ENCODE measurements around the gene KCNQ1.

GRCh38 chr11:2724653-2725367 is 280.0 kb downstream of the KCNQ1 start:
- TF ChIP-seq, protein P1, sequence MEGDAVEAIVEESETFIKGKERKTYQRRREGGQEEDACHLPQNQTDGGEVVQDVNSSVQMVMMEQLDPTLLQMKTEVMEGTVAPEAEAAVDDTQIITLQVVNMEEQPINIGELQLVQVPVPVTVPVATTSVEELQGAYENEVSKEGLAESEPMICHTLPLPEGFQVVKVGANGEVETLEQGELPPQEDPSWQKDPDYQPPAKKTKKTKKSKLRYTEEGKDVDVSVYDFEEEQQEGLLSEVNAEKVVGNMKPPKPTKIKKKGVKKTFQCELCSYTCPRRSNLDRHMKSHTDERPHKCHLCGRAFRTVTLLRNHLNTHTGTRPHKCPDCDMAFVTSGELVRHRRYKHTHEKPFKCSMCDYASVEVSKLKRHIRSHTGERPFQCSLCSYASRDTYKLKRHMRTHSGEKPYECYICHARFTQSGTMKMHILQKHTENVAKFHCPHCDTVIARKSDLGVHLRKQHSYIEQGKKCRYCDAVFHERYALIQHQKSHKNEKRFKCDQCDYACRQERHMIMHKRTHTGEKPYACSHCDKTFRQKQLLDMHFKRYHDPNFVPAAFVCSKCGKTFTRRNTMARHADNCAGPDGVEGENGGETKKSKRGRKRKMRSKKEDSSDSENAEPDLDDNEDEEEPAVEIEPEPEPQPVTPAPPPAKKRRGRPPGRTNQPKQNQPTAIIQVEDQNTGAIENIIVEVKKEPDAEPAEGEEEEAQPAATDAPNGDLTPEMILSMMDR (conservative IDR thresholded peaks at IDR 0.05; ENCODE audit: low read length) = no peak
- TF ChIP-seq EZH2phosphoT487 (IDR thresholded peaks at IDR 0.05; ENCODE audit: borderline replicate concordance) = no peak

All from Loucy (cell line).